Measurements from ENCODE around the gene ZC3H6.

Gene ZC3H6

DNA sequence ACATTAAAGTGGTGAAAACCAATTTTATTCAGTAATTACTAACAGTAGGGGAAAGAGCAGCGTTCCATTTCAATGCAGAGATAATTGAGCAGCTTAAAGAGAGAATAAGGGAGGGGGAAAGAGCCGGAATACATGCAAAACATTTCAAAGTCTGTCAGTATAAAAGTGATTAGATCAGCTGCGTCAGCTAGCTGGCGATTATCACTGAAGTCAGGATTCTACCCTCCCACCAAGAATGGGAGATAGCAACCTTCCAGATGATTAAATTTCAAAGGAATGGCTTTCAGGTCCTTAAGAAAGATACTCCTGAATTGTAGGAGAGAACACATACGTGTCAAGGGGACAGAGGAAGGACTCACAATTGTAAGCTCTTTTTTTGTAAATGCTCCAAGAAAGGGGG is 2.7 kb upstream of the ZC3H6 start:
- ChIA-PET CTCF (interaction anchor here (1.0 to 1.3 kb wide), 2 partner anchors 13 to 208 kb away, joined by 3 to 4 read pairs; no protein-coding TSS in a partner anchor), POLR2A (no interaction called here)
- Histone ChIP-seq H3K27ac (ENCODE audit: extremely low read depth, low read depth, low read length) (no peak overlapping the region), H3K4me1 (ENCODE audit: control insufficient read depth, insufficient read depth, low read length) (peaks cover 2% of the 10 kb centered on the region; the same call in 1 of the 2 replicates), H3K36me3 (ENCODE audit: control insufficient read depth in 2 of 2, insufficient read depth in 1 of 2, low read length in 2 of 2) (no peaks in the 10 kb centered on the region), H3K4me3 (ENCODE audit: low read depth, low read length) (no peak overlapping the region), H3K9me3 (ENCODE audit: control insufficient read depth, insufficient read depth, low read depth, low read length) (no peaks in the 10 kb centered on the region)
- TF ChIP-seq ZNF133 (tag by site-specific recombination; IDR thresholded peaks at IDR 0.05) (no peak), ZNF548 (tag by site-specific recombination; IDR thresholded peaks at IDR 0.05) (no peak), MZF1 (tag by site-specific recombination; IDR thresholded peaks at IDR 0.05; ENCODE audit: borderline replicate concordance) (no peak), ZNF426 (tag by site-specific recombination; IDR thresholded peaks at IDR 0.05) (no peak), SALL2 (tag by site-specific recombination; IDR thresholded peaks at IDR 0.05; ENCODE audit: borderline replicate concordance) (no peak), WT1 (tag by site-specific recombination; IDR thresholded peaks at IDR 0.05) (no peak)
- TF ChIP-seq, protein P1, sequence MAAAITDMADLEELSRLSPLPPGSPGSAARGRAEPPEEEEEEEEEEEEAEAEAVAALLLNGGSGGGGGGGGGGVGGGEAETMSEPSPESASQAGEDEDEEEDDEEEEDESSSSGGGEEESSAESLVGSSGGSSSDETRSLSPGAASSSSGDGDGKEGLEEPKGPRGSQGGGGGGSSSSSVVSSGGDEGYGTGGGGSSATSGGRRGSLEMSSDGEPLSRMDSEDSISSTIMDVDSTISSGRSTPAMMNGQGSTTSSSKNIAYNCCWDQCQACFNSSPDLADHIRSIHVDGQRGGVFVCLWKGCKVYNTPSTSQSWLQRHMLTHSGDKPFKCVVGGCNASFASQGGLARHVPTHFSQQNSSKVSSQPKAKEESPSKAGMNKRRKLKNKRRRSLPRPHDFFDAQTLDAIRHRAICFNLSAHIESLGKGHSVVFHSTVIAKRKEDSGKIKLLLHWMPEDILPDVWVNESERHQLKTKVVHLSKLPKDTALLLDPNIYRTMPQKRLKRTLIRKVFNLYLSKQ (tag by site-specific recombination; IDR thresholded peaks at IDR 0.05; ENCODE audit: borderline replicate concordance), result no peak

DNA sequence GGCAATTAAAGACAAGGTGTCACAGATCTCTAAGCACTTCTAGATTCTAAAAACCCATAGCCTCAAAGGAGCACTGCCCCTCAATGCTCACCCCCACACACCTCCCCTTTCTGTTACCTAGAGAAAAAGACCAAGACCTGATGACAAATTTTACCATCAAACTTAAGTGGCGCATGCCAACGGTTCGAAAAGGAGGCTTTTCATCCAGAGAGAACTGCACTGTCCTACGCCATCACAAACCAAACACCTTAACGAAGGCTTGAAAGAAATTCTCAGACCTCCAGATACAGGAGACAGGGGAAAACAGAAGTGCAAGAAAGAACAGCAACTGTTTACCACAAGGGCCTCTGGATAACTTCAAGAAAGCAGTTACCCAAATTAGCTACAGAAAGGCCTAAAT is 2.0 kb upstream of the ZC3H6 start:
- TF ChIP-seq, protein P2, sequence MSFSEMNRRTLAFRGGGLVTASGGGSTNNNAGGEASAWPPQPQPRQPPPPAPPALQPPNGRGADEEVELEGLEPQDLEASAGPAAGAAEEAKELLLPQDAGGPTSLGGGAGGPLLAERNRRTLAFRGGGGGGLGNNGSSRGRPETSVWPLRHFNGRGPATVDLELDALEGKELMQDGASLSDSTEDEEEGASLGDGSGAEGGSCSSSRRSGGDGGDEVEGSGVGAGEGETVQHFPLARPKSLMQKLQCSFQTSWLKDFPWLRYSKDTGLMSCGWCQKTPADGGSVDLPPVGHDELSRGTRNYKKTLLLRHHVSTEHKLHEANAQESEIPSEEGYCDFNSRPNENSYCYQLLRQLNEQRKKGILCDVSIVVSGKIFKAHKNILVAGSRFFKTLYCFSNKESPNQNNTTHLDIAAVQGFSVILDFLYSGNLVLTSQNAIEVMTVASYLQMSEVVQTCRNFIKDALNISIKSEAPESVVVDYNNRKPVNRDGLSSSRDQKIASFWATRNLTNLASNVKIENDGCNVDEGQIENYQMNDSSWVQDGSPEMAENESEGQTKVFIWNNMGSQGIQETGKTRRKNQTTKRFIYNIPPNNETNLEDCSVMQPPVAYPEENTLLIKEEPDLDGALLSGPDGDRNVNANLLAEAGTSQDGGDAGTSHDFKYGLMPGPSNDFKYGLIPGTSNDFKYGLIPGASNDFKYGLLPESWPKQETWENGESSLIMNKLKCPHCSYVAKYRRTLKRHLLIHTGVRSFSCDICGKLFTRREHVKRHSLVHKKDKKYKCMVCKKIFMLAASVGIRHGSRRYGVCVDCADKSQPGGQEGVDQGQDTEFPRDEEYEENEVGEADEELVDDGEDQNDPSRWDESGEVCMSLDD (tag by site-specific recombination; IDR thresholded peaks at IDR 0.05), result no peak
- TF ChIP-seq FEZF1 (tag by site-specific recombination; IDR thresholded peaks at IDR 0.05) (no peak), ZNF549 (tag by site-specific recombination; IDR thresholded peaks at IDR 0.05) (no peak), ZBTB7A (tag by site-specific recombination; IDR thresholded peaks at IDR 0.05; ENCODE audit: low read depth) (no peak), ZNF2 (tag by site-specific recombination; IDR thresholded peaks at IDR 0.05) (no peak), ZNF707 (tag by site-specific recombination; IDR thresholded peaks at IDR 0.05) (no peak), ZNF37A (tag by site-specific recombination; IDR thresholded peaks at IDR 0.05) (no peak), GFI1B (tag by site-specific recombination; IDR thresholded peaks at IDR 0.05) (no peak), ZNF114 (tag by site-specific recombination; IDR thresholded peaks at IDR 0.05) (no peak), ZNF621 (tag by site-specific recombination; IDR thresholded peaks at IDR 0.05) (no peak), KLF1 (tag by site-specific recombination; IDR thresholded peaks at IDR 0.05) (no peak), YY1 (tag by site-specific recombination; IDR thresholded peaks at IDR 0.05) (no peak), EGR2 (tag by site-specific recombination; IDR thresholded peaks at IDR 0.05; ENCODE audit: low read depth) (no peak)
- TF ChIP-seq, protein P3, sequence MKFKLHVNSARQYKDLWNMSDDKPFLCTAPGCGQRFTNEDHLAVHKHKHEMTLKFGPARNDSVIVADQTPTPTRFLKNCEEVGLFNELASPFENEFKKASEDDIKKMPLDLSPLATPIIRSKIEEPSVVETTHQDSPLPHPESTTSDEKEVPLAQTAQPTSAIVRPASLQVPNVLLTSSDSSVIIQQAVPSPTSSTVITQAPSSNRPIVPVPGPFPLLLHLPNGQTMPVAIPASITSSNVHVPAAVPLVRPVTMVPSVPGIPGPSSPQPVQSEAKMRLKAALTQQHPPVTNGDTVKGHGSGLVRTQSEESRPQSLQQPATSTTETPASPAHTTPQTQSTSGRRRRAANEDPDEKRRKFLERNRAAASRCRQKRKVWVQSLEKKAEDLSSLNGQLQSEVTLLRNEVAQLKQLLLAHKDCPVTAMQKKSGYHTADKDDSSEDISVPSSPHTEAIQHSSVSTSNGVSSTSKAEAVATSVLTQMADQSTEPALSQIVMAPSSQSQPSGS (tag by site-specific recombination; IDR thresholded peaks at IDR 0.05; ENCODE audit: low read depth), result no peak
- TF ChIP-seq, protein P4, sequence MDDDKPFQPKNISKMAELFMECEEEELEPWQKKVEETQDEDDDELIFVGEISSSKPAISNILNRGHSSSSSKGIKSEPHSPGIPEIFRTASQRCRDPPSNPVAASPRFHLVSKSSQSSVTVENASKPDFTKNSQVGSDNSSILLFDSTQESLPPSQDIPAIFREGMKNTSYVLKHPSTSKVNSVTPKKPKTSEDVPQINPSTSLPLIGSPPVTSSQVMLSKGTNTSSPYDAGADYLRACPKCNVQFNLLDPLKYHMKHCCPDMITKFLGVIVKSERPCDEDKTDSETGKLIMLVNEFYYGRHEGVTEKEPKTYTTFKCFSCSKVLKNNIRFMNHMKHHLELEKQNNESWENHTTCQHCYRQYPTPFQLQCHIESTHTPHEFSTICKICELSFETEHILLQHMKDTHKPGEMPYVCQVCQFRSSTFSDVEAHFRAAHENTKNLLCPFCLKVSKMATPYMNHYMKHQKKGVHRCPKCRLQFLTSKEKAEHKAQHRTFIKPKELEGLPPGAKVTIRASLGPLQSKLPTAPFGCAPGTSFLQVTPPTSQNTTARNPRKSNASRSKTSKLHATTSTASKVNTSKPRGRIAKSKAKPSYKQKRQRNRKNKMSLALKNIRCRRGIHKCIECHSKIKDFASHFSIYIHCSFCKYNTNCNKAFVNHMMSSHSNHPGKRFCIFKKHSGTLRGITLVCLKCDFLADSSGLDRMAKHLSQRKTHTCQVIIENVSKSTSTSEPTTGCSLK (tag by site-specific recombination; IDR thresholded peaks at IDR 0.05), result no peak
- Histone ChIP-seq H3K4me1 (ENCODE audit: control insufficient read depth, insufficient read depth, low read length) (peaks cover 2% of the 10 kb centered on the region; the same call in 1 of the 2 replicates), H3K4me3 (ENCODE audit: low read depth, low read length) (no peak overlapping the region), H3K36me3 (ENCODE audit: control insufficient read depth in 2 of 2, insufficient read depth in 1 of 2, low read length in 2 of 2) (no peaks in the 10 kb centered on the region), H3K27ac (ENCODE audit: extremely low read depth, low read depth, low read length) (no peak overlapping the region), H3K9me3 (ENCODE audit: control insufficient read depth, insufficient read depth, low read depth, low read length) (no peaks in the 10 kb centered on the region)
- CTCF ChIA-PET, result interaction anchor here (1.0 kb wide), 1 partner anchor 14 kb away, joined by 4 read pairs; no protein-coding TSS in a partner anchor
- POLR2A ChIA-PET, result interaction anchor here (0.9 kb wide), 1 partner anchor 30 kb away, joined by 5 read pairs; no protein-coding TSS in a partner anchor

Measured in HEK293 (cell line).